Panc1 (cell line): ENCODE data around the gene NAA11. TPM values are rescaled to one million over a fixed set of nuclear protein-coding genes. Genes with fewer than 3 reads are reported as not detected.

Experiments
- ATAC-seq: fragments of 200-7000 bp; cut with Tn5 transposase; 2 replicates; pipeline ENCODE4 v1.9.1; 2020; ENCODE audit warnings: mild to moderate bottlenecking, moderate library complexity
- BruUV-seq: library from RNA; stranded (reverse); fragments of 400-500 nt; replicated peaks from 2 replicates; lab custom pipeline; 2021; lab: Mats Ljungman, UMichigan
- CTCF ChIA-PET: fragments of 300-600 bp; sonication (Branson Sonifier 250); formaldehyde crosslinking; loops from one replicate; lab custom pipeline; 2022; ENCODE audit warnings: antibody characterized with exemption; lab: Charles Lee
- POLR2A ChIA-PET: fragments of 300-600 bp; sonication (Branson Sonifier 250); formaldehyde crosslinking; loops from one replicate; lab custom pipeline; 2022; ENCODE audit warnings: antibody characterized with exemption; lab: Charles Lee
- DNase-seq: peaks from one replicate; pipeline ENCODE4 v3.0.0-alpha.2; 2010; ENCODE audit warnings: low read depth, low spot score
- H3K27ac ChIP-seq: 2 replicates; pipeline ENCODE4 v1.5.1; 2011; ENCODE audit warnings: mild to moderate bottlenecking, low read length, inconsistent platforms
- H3K27me3 ChIP-seq: fragments of 200-500 bp; sonication (Bioruptor generic); 2 replicates; pipeline ENCODE4 v1.6.0; 2014; ENCODE audit warnings: low read length, inconsistent platforms; ENCODE audit not compliant: control insufficient read depth, insufficient read depth
- H3K36me3 ChIP-seq: fragments of 200-500 bp; sonication (Bioruptor generic); 2 replicates; pipeline ENCODE4 v1.5.1; 2014; ENCODE audit warnings: inconsistent platforms, mild to moderate bottlenecking, low read length, moderate library complexity; ENCODE audit not compliant: control insufficient read depth, insufficient read depth
- H3K4me1 ChIP-seq: 2 replicates; pipeline ENCODE4 v1.5.1; 2011; ENCODE audit warnings: inconsistent platforms, mild to moderate bottlenecking, low read length, moderate library complexity; ENCODE audit not compliant: control insufficient read depth, insufficient read depth
- H3K4me3 ChIP-seq, 2 experiments: 2 replicates each; pipeline ENCODE4 v1.5.1; 2011 to 2012; ENCODE audit warnings: low read depth in 2 of 2, low read length in 2 of 2, mild to moderate bottlenecking in 2 of 2, inconsistent platforms in 1 of 2, moderate library complexity in 1 of 2
- H3K9me3 ChIP-seq: fragments of 200-500 bp; sonication (Bioruptor generic); 2 replicates; pipeline ENCODE4 v1.5.1; 2014; ENCODE audit warnings: low read depth, mild to moderate bottlenecking, inconsistent platforms, low read length, moderate library complexity; ENCODE audit not compliant: control insufficient read depth, insufficient read depth
- POLR2AphosphoS5 ChIP-seq: IDR thresholded peaks from 2 replicates; pipeline ENCODE4 v1.6.1; 2012; ENCODE audit warnings: mild to moderate bottlenecking, low read depth, low read length, moderate library complexity
- SIN3A ChIP-seq: IDR thresholded peaks from 2 replicates; pipeline ENCODE4 v1.6.1; 2012; ENCODE audit warnings: low read depth, mild to moderate bottlenecking, low read length, moderate library complexity, borderline replicate concordance; ENCODE audit not compliant: insufficient read depth
- TCF7L2 ChIP-seq: IDR thresholded peaks from 2 replicates; pipeline ENCODE4 v1.6.1; 2011; ENCODE audit warnings: mild to moderate bottlenecking, low read depth, low read length, inconsistent platforms
- in situ Hi-C: cut with HindIII; loops from 2 replicates; pipeline ENCODE4 v1.10.0; 2016; ENCODE audit warnings: low sequenced_read_pairs, low pct_unique_long_range_greater_than_20kb
- intact Hi-C: fragments of 100-400 bp; cut with micrococcal nuclease; formaldehyde crosslinking; loops from one replicate; pipeline ENCODE4 v1.10.0; 2022; ENCODE audit not compliant: unreplicated experiment
- total RNA-seq: library from RNA; stranded (reverse); gene quantifications from one replicate; pipeline ENCODE4 v1.2.1, GENCODE V29; 2021; ENCODE audit not compliant: unreplicated experiment
- TF ChIP-seq, protein P1 (sequence below), 2 experiments: IDR thresholded peaks; 2 replicates each; pipeline ENCODE4 v1.6.1; 2011 to 2012; ENCODE audit warnings: low read depth in 2 of 2, control low read depth in 1 of 2, low read length in 1 of 2, mild to moderate bottlenecking in 1 of 2, moderate library complexity in 1 of 2; ENCODE audit not compliant: insufficient read depth in 1 of 2
- TF ChIP-seq, protein P2 (sequence below): fragments of 450-650 bp; IDR thresholded peaks from 2 replicates; pipeline ENCODE4 v1.5.1; 2017; ENCODE audit warnings: mild to moderate bottlenecking

Gene NAA11
- total RNA-seq, 1 experiment from 2014 or later = not detected

DNA sequence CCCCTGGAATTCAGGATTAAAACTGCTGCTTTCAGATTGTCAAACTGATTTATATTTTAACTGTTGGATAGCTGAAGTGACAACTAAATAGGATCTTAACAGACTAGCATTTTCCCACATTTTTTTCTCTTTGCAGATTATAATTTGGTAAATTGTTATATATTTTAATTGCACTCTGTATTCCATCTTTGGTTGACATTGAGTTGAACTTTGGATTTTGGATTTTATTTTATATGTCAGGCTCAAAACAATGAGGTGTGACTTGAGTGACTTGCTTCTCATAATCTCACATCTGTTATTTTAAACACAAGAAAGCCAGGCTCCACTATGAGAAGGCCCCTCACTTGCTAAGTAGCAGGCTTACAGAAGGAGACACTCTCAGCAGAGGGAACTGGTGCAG is 38.1 kb downstream of the NAA11 start:
- Histone ChIP-seq H3K9me3 (no peaks in the 10 kb centered on the region), H3K4me3 (no peak overlapping the region), H3K27me3 (no peaks in the 10 kb centered on the region; the same call in 1 of the 2 replicates), H3K27ac (no peak overlapping the region), H3K4me1 (no peaks in the 10 kb centered on the region), H3K36me3 (no peaks in the 10 kb centered on the region)
- in situ Hi-C loops = no loop called here
- POLR2A ChIA-PET = no interaction called here
- BruUV-seq = no TSS peak
- CTCF ChIA-PET = no interaction called here
- TF ChIP-seq TCF7L2 (no peak), SIN3A (no peak), POLR2AphosphoS5 (no peak)
- TF ChIP-seq, protein P1, sequence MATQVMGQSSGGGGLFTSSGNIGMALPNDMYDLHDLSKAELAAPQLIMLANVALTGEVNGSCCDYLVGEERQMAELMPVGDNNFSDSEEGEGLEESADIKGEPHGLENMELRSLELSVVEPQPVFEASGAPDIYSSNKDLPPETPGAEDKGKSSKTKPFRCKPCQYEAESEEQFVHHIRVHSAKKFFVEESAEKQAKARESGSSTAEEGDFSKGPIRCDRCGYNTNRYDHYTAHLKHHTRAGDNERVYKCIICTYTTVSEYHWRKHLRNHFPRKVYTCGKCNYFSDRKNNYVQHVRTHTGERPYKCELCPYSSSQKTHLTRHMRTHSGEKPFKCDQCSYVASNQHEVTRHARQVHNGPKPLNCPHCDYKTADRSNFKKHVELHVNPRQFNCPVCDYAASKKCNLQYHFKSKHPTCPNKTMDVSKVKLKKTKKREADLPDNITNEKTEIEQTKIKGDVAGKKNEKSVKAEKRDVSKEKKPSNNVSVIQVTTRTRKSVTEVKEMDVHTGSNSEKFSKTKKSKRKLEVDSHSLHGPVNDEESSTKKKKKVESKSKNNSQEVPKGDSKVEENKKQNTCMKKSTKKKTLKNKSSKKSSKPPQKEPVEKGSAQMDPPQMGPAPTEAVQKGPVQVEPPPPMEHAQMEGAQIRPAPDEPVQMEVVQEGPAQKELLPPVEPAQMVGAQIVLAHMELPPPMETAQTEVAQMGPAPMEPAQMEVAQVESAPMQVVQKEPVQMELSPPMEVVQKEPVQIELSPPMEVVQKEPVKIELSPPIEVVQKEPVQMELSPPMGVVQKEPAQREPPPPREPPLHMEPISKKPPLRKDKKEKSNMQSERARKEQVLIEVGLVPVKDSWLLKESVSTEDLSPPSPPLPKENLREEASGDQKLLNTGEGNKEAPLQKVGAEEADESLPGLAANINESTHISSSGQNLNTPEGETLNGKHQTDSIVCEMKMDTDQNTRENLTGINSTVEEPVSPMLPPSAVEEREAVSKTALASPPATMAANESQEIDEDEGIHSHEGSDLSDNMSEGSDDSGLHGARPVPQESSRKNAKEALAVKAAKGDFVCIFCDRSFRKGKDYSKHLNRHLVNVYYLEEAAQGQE (IDR thresholded peaks at IDR 0.05; ENCODE audit: insufficient read depth in 1 of 2, low read depth in 2 of 2, low read length in 1 of 2) = no peak
- TF ChIP-seq, protein P2, sequence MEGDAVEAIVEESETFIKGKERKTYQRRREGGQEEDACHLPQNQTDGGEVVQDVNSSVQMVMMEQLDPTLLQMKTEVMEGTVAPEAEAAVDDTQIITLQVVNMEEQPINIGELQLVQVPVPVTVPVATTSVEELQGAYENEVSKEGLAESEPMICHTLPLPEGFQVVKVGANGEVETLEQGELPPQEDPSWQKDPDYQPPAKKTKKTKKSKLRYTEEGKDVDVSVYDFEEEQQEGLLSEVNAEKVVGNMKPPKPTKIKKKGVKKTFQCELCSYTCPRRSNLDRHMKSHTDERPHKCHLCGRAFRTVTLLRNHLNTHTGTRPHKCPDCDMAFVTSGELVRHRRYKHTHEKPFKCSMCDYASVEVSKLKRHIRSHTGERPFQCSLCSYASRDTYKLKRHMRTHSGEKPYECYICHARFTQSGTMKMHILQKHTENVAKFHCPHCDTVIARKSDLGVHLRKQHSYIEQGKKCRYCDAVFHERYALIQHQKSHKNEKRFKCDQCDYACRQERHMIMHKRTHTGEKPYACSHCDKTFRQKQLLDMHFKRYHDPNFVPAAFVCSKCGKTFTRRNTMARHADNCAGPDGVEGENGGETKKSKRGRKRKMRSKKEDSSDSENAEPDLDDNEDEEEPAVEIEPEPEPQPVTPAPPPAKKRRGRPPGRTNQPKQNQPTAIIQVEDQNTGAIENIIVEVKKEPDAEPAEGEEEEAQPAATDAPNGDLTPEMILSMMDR = no peak
- ATAC-seq (no peak), DNase-seq (no peak)
- intact Hi-C loops = no loop called here

GRCh38 chr4:79287076-79287475 is 38.8 kb downstream of the NAA11 start:
- ChIA-PET CTCF (no interaction called here), POLR2A (no interaction called here)
- intact Hi-C loops (no loop called here), in situ Hi-C loops (no loop called here)
- H3K9me3 ChIP-seq = no peaks in the 10 kb centered on the region
- no peaks in the 10 kb centered on the region for H3K36me3 ChIP-seq
- H3K27me3 ChIP-seq = no peaks in the 10 kb centered on the region
- TF ChIP-seq, protein P1 (IDR thresholded peaks at IDR 0.05; ENCODE audit: insufficient read depth in 1 of 2, low read depth in 2 of 2, low read length in 1 of 2) = no peak
- TF ChIP-seq POLR2AphosphoS5 (no peak), SIN3A (no peak), TCF7L2 (no peak)
- TF ChIP-seq, protein P2 = no peak
- no peak for DNase-seq
- no peak overlapping the region for H3K27ac ChIP-seq
- no peak overlapping the region for H3K4me3 ChIP-seq
- no TSS peak for BruUV-seq
- no peak for ATAC-seq
- no peaks in the 10 kb centered on the region for H3K4me1 ChIP-seq
